Esophagus muscularis mucosa (tissue), 4 donors: Measurements from ENCODE around the gene SETBP1. TPM values are rescaled to one million over a fixed set of nuclear protein-coding genes. Genes with fewer than 3 reads are reported as not detected.

Experiments
- DNase-seq: peaks from one replicate; pipeline ENCODE4 v3.0.0-alpha.2; 2017; ENCODE audit errors: extremely low spot score
- H3K27ac ChIP-seq, 4 donors: fragments of 200-600 bp; sonication (generic); replicated peaks in 1 of 4; 1 replicate in 3 of 4; 2 replicates in 1 of 4; pipeline ENCODE4 v1.5.1; 2016 to 2019; ENCODE audit warnings: mild to moderate bottlenecking in 1 of 4
- H3K27me3 ChIP-seq, 4 donors: fragments of 200-600 bp; sonication (generic); one replicate each; pipeline versions ENCODE4 v1.5.1 to v1.6.0; 2016 to 2019
- H3K36me3 ChIP-seq, 4 donors: fragments of 200-600 bp; sonication (generic); one replicate each; pipeline ENCODE4 v1.5.1; 2016 to 2019
- H3K4me1 ChIP-seq, 4 donors: fragments of 200-600 bp; sonication (generic); one replicate each; pipeline ENCODE4 v1.5.1; 2016 to 2019
- H3K4me3 ChIP-seq, 4 donors: fragments of 200-600 bp; sonication (generic); 1 replicate in 2 of 4; 2 replicates in 2 of 4; pipeline ENCODE4 v1.5.1; 2016 to 2019; ENCODE audit warnings: mild to moderate bottlenecking in 4 of 4, moderate library complexity in 1 of 4
- H3K9me3 ChIP-seq, 4 donors: fragments of 200-600 bp; sonication (generic); 1 replicate in 3 of 4; 2 replicates in 1 of 4; pipeline ENCODE4 v1.5.1; 2016 to 2019
- CTCF ChIP-seq, 3 experiments: fragments of 200-600 bp in 2 of 3; fragments of 450-650 bp in 1 of 3; sonication (generic) in 2 of 3; IDR thresholded peaks; one replicate each; pipeline ENCODE4 v1.5.1; 2017 to 2019; ENCODE audit warnings: antibody characterized with exemption in 3 of 3, mild to moderate bottlenecking in 2 of 3, moderate library complexity in 1 of 3
- EP300 ChIP-seq: sonication (generic); formaldehyde crosslinking; IDR thresholded peaks from one replicate; pipeline ENCODE4 v1.6.1; 2017; ENCODE audit warnings: antibody characterized with exemption
- POLR2A ChIP-seq: fragments of 450-650 bp; IDR thresholded peaks from one replicate; pipeline ENCODE4 v1.6.1; 2017; ENCODE audit warnings: antibody characterized with exemption, moderate library complexity, mild to moderate bottlenecking, low read depth
- POLR2AphosphoS5 ChIP-seq, 2 donors: sonication (generic); formaldehyde crosslinking; IDR thresholded peaks; one replicate each; pipeline ENCODE4 v1.6.1; 2017; ENCODE audit warnings: antibody characterized with exemption in 2 of 2
- WGBS: methylation state at CpG from one replicate; pipeline ENCODE4 v1.1.5; 2018; 5-methylcytosine and 5-hydroxymethylcytosine counted together
- intact Hi-C: fragments of 100-400 bp; cut with DNase I; formaldehyde crosslinking; loops from one replicate; pipeline ENCODE4 v1.15.1; 2023
- total RNA-seq, 4 donors: library from RNA; depleted of rRNA; stranded (reverse); fragments of >200 nt; gene quantifications; one replicate each; pipeline versions ENCODE4 v1.1.0 to v1.2.1, GENCODE V29; 2016

Gene SETBP1
- total RNA-seq, 4 donors from 2014 or later = 40.9 to 86.5 (median 65.1) TPM

- no peak for TF ChIP-seq EP300
- TF ChIP-seq CTCF (IDR thresholded peaks at IDR 0.05) = no peak
- TF ChIP-seq POLR2A = no peak
- no peak for TF ChIP-seq POLR2AphosphoS5 (IDR thresholded peaks at IDR 0.05)
- no peaks in the 10 kb centered on the region for H3K36me3 ChIP-seq
- no peak for DNase-seq
- no peaks in the 10 kb centered on the region for H3K9me3 ChIP-seq
- peaks cover 8 to 53% (median 38%) of the 10 kb centered on the region in 4 donors for H3K4me1 ChIP-seq
- intact Hi-C loops = no loop called here
- H3K27me3 ChIP-seq = no peaks in the 10 kb centered on the region
- no peak overlapping the region for H3K4me3 ChIP-seq
- no peak overlapping the region for H3K27ac ChIP-seq
- 87% methylated on average over 3 of the region's 3 CpGs for WGBS
Observed at GRCh38 chr18:44862112-44862511, 181.4 kb downstream of the SETBP1 start.

- TF ChIP-seq POLR2AphosphoS5 (IDR thresholded peaks at IDR 0.05) (no peak), EP300 (no peak), POLR2A (no peak), CTCF (IDR thresholded peaks at IDR 0.05) (no peak)
Observed at GRCh38 chr18:44866103-44866502, 185.4 kb downstream of the SETBP1 start.

GRCh38 chr18:44869533-44869932, 188.8 kb downstream of the SETBP1 start:
- Histone ChIP-seq H3K27ac (no peak overlapping the region), H3K9me3 (no peaks in the 10 kb centered on the region), H3K36me3 (peaks cover 0 to 26% (median 3%) of the 10 kb centered on the region in 4 donors), H3K4me3 (no peak overlapping the region), H3K4me1 (peaks cover 0 to 5% (median under 1%) of the 10 kb centered on the region in 4 donors), H3K27me3 (no peaks in the 10 kb centered on the region)
- no peak for TF ChIP-seq EP300
- no peak for TF ChIP-seq CTCF (IDR thresholded peaks at IDR 0.05)
- no peak for TF ChIP-seq POLR2AphosphoS5 (IDR thresholded peaks at IDR 0.05)
- TF ChIP-seq POLR2A = no peak
- WGBS = 73% methylated on average over 4 of the region's 4 CpGs
- DNase-seq = no peak
- intact Hi-C loops = no loop called here

More at GRCh38 chr18:44866103-44866502, 185.4 kb downstream of the SETBP1 start:
- Histone ChIP-seq H3K36me3 (peaks cover 0 to 19% (median 3%) of the 10 kb centered on the region in 4 donors), H3K4me3 (no peak overlapping the region), H3K9me3 (no peaks in the 10 kb centered on the region), H3K27ac (no peak overlapping the region), H3K4me1 (peaks cover 0 to 17% (median 10%) of the 10 kb centered on the region in 4 donors), H3K27me3 (no peaks in the 10 kb centered on the region)
- WGBS = 70% methylated on average over 1 of the region's 1 CpG
- intact Hi-C loops = no loop called here
- no peak for DNase-seq

GRCh38 chr18:44870631-44871502, 190.2 kb downstream of the SETBP1 start:
- intact Hi-C loops = no loop called here
- 91% methylated on average over 11 of the region's 11 CpGs for WGBS
- H3K4me1 ChIP-seq = no peaks in the 10 kb centered on the region
- peaks cover 0 to 26% (median 3%) of the 10 kb centered on the region in 4 donors for H3K36me3 ChIP-seq
- no peak for DNase-seq
- no peak for TF ChIP-seq POLR2A
- no peak overlapping the region for H3K27ac ChIP-seq
- no peak overlapping the region for H3K4me3 ChIP-seq
- no peaks in the 10 kb centered on the region for H3K27me3 ChIP-seq
- H3K9me3 ChIP-seq = no peaks in the 10 kb centered on the region

GRCh38 chr18:44871771-44872170, 191.1 kb downstream of the SETBP1 start:
- intact Hi-C loops = no loop called here
- WGBS = 84% methylated on average over 3 of the region's 3 CpGs
- no peak overlapping the region for H3K27ac ChIP-seq
- no peak for DNase-seq
- TF ChIP-seq EP300 = no peak
- TF ChIP-seq CTCF (IDR thresholded peaks at IDR 0.05) = no peak
- H3K27me3 ChIP-seq = no peaks in the 10 kb centered on the region
- H3K4me3 ChIP-seq = no peak overlapping the region
- no peaks in the 10 kb centered on the region for H3K4me1 ChIP-seq
- peaks cover 0 to 26% (median 3%) of the 10 kb centered on the region in 4 donors for H3K36me3 ChIP-seq
- H3K9me3 ChIP-seq = no peaks in the 10 kb centered on the region
